Activated CD8-positive, alpha-beta memory T cell treated with anti-CD3 and anti-CD28 coated beads, Interleukin-2, amount 10 ng/mL, durations not matched to agents 7 days and 5 days (primary cell): ENCODE measurements around the gene PLEKHO2. TPM values are rescaled to one million over a fixed set of nuclear protein-coding genes. Genes with fewer than 3 reads are reported as not detected.
"Not testable (repeated sequence)": the region's sequence is repeated elsewhere in the genome, so short reads cannot be mapped to it uniquely, and the experiment has no call there.

Experiments used
- ATAC-seq: fragments of 150-1000 bp; cut with Tn5 transposase; one replicate; pipeline ENCODE4 v1.10.0; 2021; ENCODE audit warnings: moderate library complexity
- CTCF ChIA-PET: fragments of 350-600 bp; sonication (Branson Sonifier 250); formaldehyde crosslinking; loops from one replicate; lab custom pipeline; 2021; ENCODE audit warnings: antibody characterized with exemption; lab: Charles Lee
- DNase-seq: peaks from one replicate; pipeline ENCODE4 v3.0.0-alpha.2; 2020
- H3K27ac Mint-ChIP-seq: one replicate; pipeline ENCODE4 v1.8.0; 2021; ENCODE audit warnings: mild to moderate bottlenecking, mixed read lengths
- H3K27me3 Mint-ChIP-seq: one replicate; pipeline ENCODE4 v1.8.0; 2021; ENCODE audit warnings: mixed read lengths
- H3K36me3 Mint-ChIP-seq: one replicate; pipeline ENCODE4 v1.8.0; 2021; ENCODE audit warnings: mild to moderate bottlenecking, mixed read lengths
- H3K4me1 Mint-ChIP-seq: one replicate; pipeline ENCODE4 v1.8.0; 2021; ENCODE audit warnings: mixed read lengths
- H3K4me3 Mint-ChIP-seq: one replicate; pipeline ENCODE4 v1.8.0; 2021; ENCODE audit warnings: mild to moderate bottlenecking, moderate library complexity, mixed read lengths
- H3K9me3 Mint-ChIP-seq: one replicate; pipeline ENCODE4 v1.8.0; 2022; ENCODE audit warnings: low read depth, mixed read lengths
- total RNA-seq, 2 experiments: library from RNA; stranded (reverse); gene quantifications; one replicate each; pipeline ENCODE4 v1.2.3, GENCODE V29; 2021

Gene PLEKHO2
- total RNA-seq, 2 experiments from 2014 or later: 27.8 to 28.4 TPM

- peak; percentile 79 for ATAC-seq
- no peaks in the 10 kb centered on the region for H3K9me3 Mint-ChIP-seq
Observed at GRCh38 chr15:64809649-64810496, 31.8 kb upstream of the PLEKHO2 start.

GRCh38 chr15:64810497-64811326 lies 31.0 kb upstream of the PLEKHO2 start:
- Mint-ChIP-seq H3K27me3 (peaks cover 3% of the 10 kb centered on the region), H3K4me3 (no peak overlapping the region), H3K36me3 (peaks cover 2% of the 10 kb centered on the region), H3K9me3 (no peaks in the 10 kb centered on the region), H3K4me1 (peaks cover 2% of the 10 kb centered on the region), H3K27ac (no peak overlapping the region)
- DNase-seq (no peak), ATAC-seq (no peak)
- CTCF ChIA-PET: interaction anchor here (0.5 to 4.8 kb wide), 30 partner anchors 9 to 622 kb away, joined by 3 to 66 read pairs (median 4); no protein-coding TSS in a partner anchor

More at GRCh38 chr15:64809649-64810496, 31.8 kb upstream of the PLEKHO2 start:
- Mint-ChIP-seq H3K4me3 (no peak overlapping the region), H3K4me1 (peaks cover 2% of the 10 kb centered on the region), H3K36me3 (no peaks in the 10 kb centered on the region), H3K27me3 (peaks cover 3% of the 10 kb centered on the region), H3K27ac (no peak overlapping the region)
- CTCF ChIA-PET: interaction anchor here (0.6 to 4.8 kb wide), 45 partner anchors 9 to 621 kb away, joined by 3 to 66 read pairs (median 4); no protein-coding TSS in a partner anchor
- DNase-seq: peak; percentile 83

DNA sequence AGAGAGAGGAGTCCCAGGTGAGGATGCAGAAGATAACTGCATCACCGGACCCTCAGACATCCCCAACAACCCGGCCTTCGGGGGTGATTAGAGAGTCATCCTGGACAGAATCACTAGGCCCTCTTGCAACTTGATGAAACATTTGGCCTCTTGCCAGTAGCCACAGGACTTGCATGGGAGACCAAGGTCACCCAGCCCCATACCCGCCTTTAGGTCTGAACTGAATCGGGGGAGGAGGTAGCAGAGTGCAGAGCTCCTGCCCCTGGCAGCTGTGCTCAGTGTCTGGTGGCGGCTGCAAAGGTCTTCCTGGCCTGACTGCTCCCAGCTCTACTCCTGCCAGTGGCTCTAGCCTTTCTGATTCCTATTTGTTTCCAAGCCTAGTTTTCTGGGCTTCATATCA lies 28.6 kb upstream of the PLEKHO2 start:
- Mint-ChIP-seq H3K36me3 (peaks cover 3% of the 10 kb centered on the region), H3K27ac (no peak overlapping the region), H3K4me3 (no peak overlapping the region), H3K9me3 (no peaks in the 10 kb centered on the region), H3K4me1 (peaks cover 2% of the 10 kb centered on the region), H3K27me3 (peaks cover 3% of the 10 kb centered on the region)
- DNase-seq (no peak), ATAC-seq (no peak)
- CTCF ChIA-PET: interaction anchor here (1.0 to 3.5 kb wide), 2 partner anchors 11 to 85 kb away, joined by 3 to 11 read pairs; no protein-coding TSS in a partner anchor

GRCh38 chr15:64814283-64814682 lies 27.4 kb upstream of the PLEKHO2 start:
- not testable (repeated sequence) for H3K27ac Mint-ChIP-seq, H3K4me1 Mint-ChIP-seq
- CTCF ChIA-PET: interaction anchor here (0.7 to 3.5 kb wide), 2 partner anchors 9 to 16 kb away, joined by 4 to 11 read pairs; no protein-coding TSS in a partner anchor

GRCh38 chr15:64814965-64815364 lies 26.8 kb upstream of the PLEKHO2 start:
- H3K36me3 Mint-ChIP-seq: peaks cover 10% of the 10 kb centered on the region
- H3K9me3 Mint-ChIP-seq, ATAC-seq, H3K4me1 Mint-ChIP-seq, DNase-seq, H3K4me3 Mint-ChIP-seq, H3K27ac Mint-ChIP-seq, H3K27me3 Mint-ChIP-seq: not testable (repeated sequence)
- CTCF ChIA-PET: interaction anchor here (0.7 to 3.5 kb wide), 4 partner anchors 9 to 91 kb away, joined by 3 to 11 read pairs (median 4); no protein-coding TSS in a partner anchor

More at GRCh38 chr15:64814283-64814682, 27.4 kb upstream of the PLEKHO2 start:
- not testable (repeated sequence) for H3K36me3 Mint-ChIP-seq, ATAC-seq, DNase-seq, H3K27me3 Mint-ChIP-seq, H3K4me3 Mint-ChIP-seq, H3K9me3 Mint-ChIP-seq

GRCh38 chr15:64816452-64816851 lies 25.3 kb upstream of the PLEKHO2 start:
- H3K27ac Mint-ChIP-seq: no peak overlapping the region
- no peaks in the 10 kb centered on the region for H3K27me3 Mint-ChIP-seq
- H3K9me3 Mint-ChIP-seq: no peaks in the 10 kb centered on the region
- H3K4me1 Mint-ChIP-seq: peaks cover 2% of the 10 kb centered on the region
- H3K36me3 Mint-ChIP-seq: peaks cover 16% of the 10 kb centered on the region
- ATAC-seq: no peak
- H3K4me3 Mint-ChIP-seq: no peak overlapping the region
- CTCF ChIA-PET: interaction anchor here (1.5 kb wide), 1 partner anchor 19 kb away, joined by 5 read pairs; no protein-coding TSS in a partner anchor
- DNase-seq: no peak

DNA sequence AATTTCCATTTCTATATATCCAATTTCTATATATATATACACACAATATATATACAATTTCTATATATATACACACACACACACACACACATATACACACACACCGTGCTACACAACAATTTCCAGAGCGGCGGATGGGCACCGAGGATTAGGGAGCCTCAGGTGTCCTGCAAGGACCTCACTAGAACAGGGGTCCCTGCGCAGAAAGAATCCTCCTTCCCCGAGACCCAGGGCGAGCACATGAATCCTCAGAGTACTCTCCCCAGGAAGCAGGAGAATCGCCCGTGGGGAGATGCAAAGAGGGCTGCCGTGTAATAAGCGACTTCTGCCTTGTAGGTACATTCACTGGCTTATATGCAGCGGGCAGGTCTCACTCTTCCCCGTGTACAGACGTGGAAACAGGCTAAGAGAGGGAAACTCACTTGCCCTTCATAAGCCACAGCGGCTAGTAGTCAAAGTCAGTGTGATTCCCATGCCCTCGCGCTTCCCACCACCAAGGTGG lies 16.7 kb upstream of the PLEKHO2 start:
- CTCF ChIA-PET: interaction anchor here (0.9 to 2.7 kb wide), 8 partner anchors 11 to 97 kb away, joined by 3 to 22 read pairs (median 6); no protein-coding TSS in a partner anchor
- no peaks in the 10 kb centered on the region for H3K9me3 Mint-ChIP-seq
- ATAC-seq (peak; percentile 11), DNase-seq (no peak)
- H3K4me1 Mint-ChIP-seq: peaks cover 29% of the 10 kb centered on the region
- peaks cover 21% of the 10 kb centered on the region for H3K36me3 Mint-ChIP-seq
- H3K27me3 Mint-ChIP-seq: no peaks in the 10 kb centered on the region
- H3K4me3 Mint-ChIP-seq: peak overlapping the region; percentile 98
- peak overlapping the region; percentile 93 for H3K27ac Mint-ChIP-seq

GRCh38 chr15:64825431-64826294 lies 16.1 kb upstream of the PLEKHO2 start, which contains the start of gene PIF1:
TSS of gene PIF1 (minus strand) at chr15:64825647. CDS start at chr15:64824335, 1,312 bp downstream.
- peak within 1 kb of the TSS; percentile 98 for H3K4me3 Mint-ChIP-seq
- CTCF ChIA-PET: interaction anchor here (0.9 to 2.7 kb wide), 10 partner anchors 10 to 98 kb away, joined by 3 to 22 read pairs (median 5); no protein-coding TSS in a partner anchor
- DNase-seq: peak; percentile 97
- H3K27me3 Mint-ChIP-seq: no peaks in the 10 kb centered on the region
- peaks cover 33% of the 10 kb centered on the region for H3K4me1 Mint-ChIP-seq
- peaks cover 20% of the 10 kb centered on the region for H3K36me3 Mint-ChIP-seq
- peak; percentile 93 for ATAC-seq
- H3K9me3 Mint-ChIP-seq: no peaks in the 10 kb centered on the region
- peak within 1 kb of the TSS; percentile 93 for H3K27ac Mint-ChIP-seq

DNA sequence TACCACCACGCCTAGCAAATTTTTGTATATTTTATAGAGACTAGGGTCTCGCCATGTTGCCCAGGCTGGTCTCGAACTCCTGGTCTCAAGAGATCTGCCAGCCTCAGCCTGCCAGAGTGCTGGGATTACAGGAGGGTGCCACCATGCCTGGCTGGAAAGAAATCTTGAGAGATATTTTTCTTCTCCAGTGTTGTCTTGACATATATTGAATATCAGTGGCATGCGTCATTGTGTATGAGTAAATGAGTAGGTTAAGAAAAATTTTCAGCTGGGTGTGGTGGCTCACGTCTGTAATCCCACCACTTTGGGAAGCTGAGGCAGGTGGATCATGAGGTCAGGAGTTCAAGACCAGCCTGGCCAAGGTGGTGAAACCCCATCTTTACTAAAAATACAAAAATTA lies 12.7 kb upstream of the PLEKHO2 start:
- Mint-ChIP-seq H3K4me1 (peaks cover 21% of the 10 kb centered on the region), H3K36me3 (peaks cover 2% of the 10 kb centered on the region), H3K9me3 (no peaks in the 10 kb centered on the region), H3K27ac (no peak overlapping the region), H3K27me3 (no peaks in the 10 kb centered on the region), H3K4me3 (no peak overlapping the region)
- CTCF ChIA-PET: interaction anchor here (1.4 kb wide), 1 partner anchor 16 kb away, joined by 3 read pairs; no protein-coding TSS in a partner anchor
- DNase-seq: no peak
- ATAC-seq: no peak

DNA sequence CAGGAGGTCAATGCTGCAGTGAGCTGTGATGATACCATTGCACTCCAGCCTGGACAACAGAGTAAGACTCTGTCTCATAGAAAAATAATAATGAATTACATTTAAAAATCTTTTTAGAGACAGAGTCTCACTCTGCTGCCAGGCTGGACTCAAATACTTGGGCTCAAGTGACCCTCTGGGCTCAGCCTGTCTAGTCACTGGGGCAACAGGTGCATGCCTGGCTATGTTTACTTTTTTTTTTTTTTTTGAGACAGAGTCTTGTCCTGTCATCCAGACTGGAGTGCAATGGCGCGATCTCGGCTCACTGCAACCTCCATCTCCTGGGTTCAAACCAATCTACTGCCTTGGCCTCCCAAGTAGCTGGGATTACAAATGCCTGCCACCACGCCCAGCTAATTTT lies 8.0 kb upstream of the PLEKHO2 start:
- Mint-ChIP-seq H3K27ac (no peak overlapping the region), H3K9me3 (no peaks in the 10 kb centered on the region), H3K4me3 (no peak overlapping the region), H3K36me3 (no peaks in the 10 kb centered on the region), H3K4me1 (peaks cover 35% of the 10 kb centered on the region), H3K27me3 (no peaks in the 10 kb centered on the region)
- CTCF ChIA-PET: interaction anchor here (0.7 to 1.5 kb wide), 4 partner anchors 10 to 60 kb away, joined by 3 to 5 read pairs (median 4); no protein-coding TSS in a partner anchor
- ATAC-seq: no peak
- no peak for DNase-seq

- peak overlapping the region; percentile 42 for H3K4me3 Mint-ChIP-seq
- H3K9me3 Mint-ChIP-seq: no peaks in the 10 kb centered on the region
- no peak for ATAC-seq
- no peaks in the 10 kb centered on the region for H3K36me3 Mint-ChIP-seq
- H3K27ac Mint-ChIP-seq: peak overlapping the region; percentile 63
- no peaks in the 10 kb centered on the region for H3K27me3 Mint-ChIP-seq
- CTCF ChIA-PET: interaction anchor here (0.8 to 6.9 kb wide), 27 partner anchors 9 to 673 kb away, joined by 3 to 96 read pairs (median 5); partner anchors contain the start of genes ANKDD1A, PIF1 and PPIB
- DNase-seq: no peak
- peaks cover 46% of the 10 kb centered on the region for H3K4me1 Mint-ChIP-seq
Observed at GRCh38 chr15:64836023-64836536, 5.6 kb upstream of the PLEKHO2 start.
